D721Med (cell line): ENCODE measurements around the gene C3.

Experiments used
- DNase-seq: peaks from one replicate; pipeline ENCODE4 v3.0.0; 2011; ENCODE audit warnings: low spot score; ENCODE audit not compliant: insufficient read length
- FAIRE-seq: peaks from 2 replicates; lab custom pipeline; 2011; peaks lifted over from hg19 to GRCh38; lab: Jason Lieb, UNC
- TF ChIP-seq, protein P1 (sequence below): IDR thresholded peaks from 2 replicates; pipeline ENCODE4 v1.5.1; 2012; ENCODE audit warnings: mild to moderate bottlenecking, control low read depth; ENCODE audit not compliant: insufficient read depth; ENCODE audit errors: missing control alignments

C3 gene

DNA sequence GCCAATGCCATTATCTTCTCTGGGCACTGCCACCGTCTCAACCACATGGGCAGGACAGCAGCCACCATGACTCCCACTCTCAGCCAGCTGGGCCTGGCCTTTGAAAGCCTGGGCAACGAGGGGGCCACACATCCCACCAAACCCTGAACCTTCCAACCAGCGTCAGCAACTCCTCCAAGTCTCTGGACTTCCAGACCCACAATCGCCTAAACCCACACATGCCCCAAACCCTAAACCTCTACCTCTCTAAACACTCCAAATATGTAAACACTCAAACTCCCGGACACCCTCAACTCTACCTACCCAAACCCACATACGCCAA lies 949 bp downstream of the C3 start:
- FAIRE-seq = no peak
- no peak for DNase-seq
- TF ChIP-seq, protein P1, sequence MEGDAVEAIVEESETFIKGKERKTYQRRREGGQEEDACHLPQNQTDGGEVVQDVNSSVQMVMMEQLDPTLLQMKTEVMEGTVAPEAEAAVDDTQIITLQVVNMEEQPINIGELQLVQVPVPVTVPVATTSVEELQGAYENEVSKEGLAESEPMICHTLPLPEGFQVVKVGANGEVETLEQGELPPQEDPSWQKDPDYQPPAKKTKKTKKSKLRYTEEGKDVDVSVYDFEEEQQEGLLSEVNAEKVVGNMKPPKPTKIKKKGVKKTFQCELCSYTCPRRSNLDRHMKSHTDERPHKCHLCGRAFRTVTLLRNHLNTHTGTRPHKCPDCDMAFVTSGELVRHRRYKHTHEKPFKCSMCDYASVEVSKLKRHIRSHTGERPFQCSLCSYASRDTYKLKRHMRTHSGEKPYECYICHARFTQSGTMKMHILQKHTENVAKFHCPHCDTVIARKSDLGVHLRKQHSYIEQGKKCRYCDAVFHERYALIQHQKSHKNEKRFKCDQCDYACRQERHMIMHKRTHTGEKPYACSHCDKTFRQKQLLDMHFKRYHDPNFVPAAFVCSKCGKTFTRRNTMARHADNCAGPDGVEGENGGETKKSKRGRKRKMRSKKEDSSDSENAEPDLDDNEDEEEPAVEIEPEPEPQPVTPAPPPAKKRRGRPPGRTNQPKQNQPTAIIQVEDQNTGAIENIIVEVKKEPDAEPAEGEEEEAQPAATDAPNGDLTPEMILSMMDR = no peak

DNA sequence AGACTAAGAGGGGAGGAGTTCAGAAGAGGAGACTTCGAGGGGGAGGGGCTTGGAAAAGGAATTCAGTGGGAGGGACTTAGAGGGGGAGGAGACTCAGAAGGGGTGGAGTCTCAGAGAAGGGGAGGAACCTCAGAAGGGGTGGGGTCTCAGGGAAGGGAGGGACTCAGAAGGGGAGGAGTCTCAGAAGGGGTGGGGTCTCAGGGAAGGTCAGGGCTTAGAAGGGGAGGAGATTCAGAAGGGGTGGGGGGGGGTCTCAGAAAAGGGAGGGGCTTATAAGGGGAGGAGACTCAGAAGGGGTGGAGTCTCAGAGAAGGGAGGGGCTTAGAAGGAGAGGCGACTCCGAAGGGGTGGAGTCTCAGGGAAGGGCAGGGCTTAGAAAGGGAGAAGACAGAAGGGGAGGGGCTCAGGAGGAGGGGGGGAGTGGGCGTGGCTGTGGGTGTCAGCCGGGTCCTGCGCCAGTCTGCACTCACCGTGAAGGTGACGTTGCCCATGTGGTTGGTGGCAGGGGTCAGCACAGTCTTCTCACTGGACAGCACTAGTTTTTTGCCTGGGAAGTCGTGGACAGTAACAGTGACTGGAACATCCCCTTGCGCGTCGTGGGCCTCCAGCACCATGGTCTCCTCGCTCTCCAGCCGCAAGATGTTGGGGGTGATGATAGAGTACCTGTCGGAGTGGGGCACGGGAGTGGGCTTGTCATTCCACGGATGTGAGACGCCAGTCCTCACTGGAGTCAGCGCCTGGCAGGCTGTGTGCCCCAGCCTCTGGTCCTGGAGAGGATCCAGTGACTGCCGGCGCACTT lies 1.5 kb downstream of the C3 start:
- TF ChIP-seq, protein P1 = no peak
- FAIRE-seq (no peak), DNase-seq (no peak)

DNA sequence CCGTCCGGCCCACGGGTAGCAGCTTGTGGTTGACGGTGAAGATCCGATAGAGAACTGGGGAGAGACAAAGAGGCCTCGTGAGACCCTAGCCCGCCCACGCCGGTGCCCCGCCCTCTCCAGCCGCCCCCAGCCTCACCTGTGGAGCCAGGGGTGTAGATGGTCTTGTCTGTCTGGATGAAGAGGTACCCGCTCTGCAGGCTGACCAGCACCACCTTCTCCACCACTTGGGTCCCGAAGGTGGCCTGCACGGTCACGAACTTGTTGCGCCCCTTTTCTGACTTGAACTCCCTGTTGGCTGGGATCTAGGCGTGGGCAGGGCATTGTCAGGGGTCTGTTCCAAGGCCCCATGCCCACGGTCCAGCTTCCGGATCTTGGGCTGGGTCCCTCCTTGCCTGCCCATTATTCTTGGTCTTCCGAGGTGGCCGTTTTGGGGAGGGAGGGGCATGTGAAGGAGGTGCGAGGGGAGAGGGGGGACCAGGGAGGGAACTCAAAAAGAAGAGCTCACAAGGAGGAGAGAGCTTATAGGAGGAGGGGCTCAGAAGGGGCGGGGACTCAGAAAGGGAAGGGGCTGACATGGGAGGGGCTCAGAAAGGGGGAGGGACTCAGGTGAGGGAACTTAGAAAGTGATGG lies 2.2 kb downstream of the C3 start:
- TF ChIP-seq, protein P1 = no peak
- DNase-seq = no peak
- FAIRE-seq = no peak

DNA sequence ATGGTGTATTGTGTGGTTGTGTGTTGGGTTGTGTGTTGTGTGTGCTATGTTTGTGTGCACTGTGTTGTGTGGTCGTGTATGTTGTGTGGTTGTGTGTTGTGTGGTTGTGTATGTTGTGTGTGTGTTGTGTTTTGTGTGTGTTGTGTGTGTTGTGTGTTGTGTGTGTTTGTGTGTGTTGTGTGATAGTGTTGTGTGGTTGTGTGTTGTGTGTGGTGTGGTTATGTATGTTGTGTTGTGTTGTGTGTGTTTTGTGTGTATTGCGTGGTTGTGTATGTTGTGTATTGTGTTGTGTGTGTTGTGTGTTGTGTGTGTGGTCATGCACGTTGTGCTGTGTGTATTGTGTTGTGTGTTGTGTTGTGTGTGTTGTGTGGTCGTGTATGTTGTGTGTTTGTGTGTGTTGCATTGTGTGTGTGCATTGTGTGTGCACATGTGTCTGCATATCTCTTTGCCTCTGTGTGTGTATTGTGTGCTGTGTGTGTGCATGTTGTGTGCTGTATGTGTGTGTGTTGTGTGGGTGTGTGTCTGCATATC lies 2.9 kb downstream of the C3 start:
- TF ChIP-seq, protein P1 = no peak
- FAIRE-seq (no peak), DNase-seq (no peak)

DNA sequence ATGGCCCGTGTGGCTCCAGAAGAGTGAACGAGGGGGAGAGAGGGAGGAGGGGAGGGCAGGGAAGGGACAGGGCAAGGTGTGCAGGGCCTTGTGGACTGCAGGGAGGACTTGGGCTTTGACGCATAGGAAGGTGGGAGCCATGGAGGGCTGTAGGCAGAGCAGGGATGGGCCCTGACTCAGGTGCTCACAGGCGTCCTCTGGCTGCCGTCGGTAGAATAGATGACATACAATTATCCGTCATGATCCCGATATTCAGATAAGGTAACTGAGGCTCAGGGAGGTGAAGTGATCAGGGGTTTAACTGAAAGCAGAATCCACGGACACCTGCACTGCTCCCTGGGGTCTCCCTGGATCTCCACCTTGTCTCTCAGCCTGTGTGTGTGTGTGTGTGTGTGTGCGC lies 3.4 kb downstream of the C3 start:
- DNase-seq (no peak), FAIRE-seq (no peak)
- TF ChIP-seq, protein P1 = peak; percentile 0

DNA sequence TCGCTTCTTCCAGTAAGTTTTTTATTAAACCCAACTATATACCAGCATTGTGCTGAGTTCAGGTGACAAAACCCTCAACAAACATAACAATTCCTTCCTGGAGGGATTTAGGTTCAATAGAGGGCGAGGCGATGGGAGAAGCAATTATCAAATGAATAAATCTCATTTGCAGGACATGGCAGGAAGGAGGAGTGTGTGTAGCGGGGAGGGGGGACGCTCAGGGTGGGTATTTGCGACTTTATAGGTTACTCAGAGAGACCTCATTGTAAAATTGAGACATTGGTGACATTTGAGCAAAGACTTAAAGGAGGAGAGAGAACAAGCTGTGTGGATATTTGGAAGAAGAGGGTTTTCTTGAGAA lies 3.9 kb downstream of the C3 start:
- DNase-seq = no peak
- TF ChIP-seq, protein P1 = no peak
- FAIRE-seq = no peak
